IPS-15b (cell line): Measurements from ENCODE around the gene NAGPA.
A peak's percentile ranks its signal among the peaks of the same experiment; 100 is the strongest.
"Not testable (repeated sequence)": the region's sequence is repeated elsewhere in the genome, so short reads cannot be mapped to it uniquely, and the experiment has no call there.

Experiments used
- H3K27me3 ChIP-seq: one replicate; pipeline ENCODE4 v1.6.1; 2013; ENCODE audit warnings: low read length; ENCODE audit not compliant: control insufficient read depth, insufficient read depth
- H3K36me3 ChIP-seq: one replicate; pipeline ENCODE4 v1.6.1; 2013; ENCODE audit warnings: low read length; ENCODE audit not compliant: control insufficient read depth, insufficient read depth
- H3K4me1 ChIP-seq: one replicate; pipeline ENCODE4 v1.6.1; 2013; ENCODE audit warnings: mild to moderate bottlenecking, low read length; ENCODE audit not compliant: control insufficient read depth, insufficient read depth
- H3K4me3 ChIP-seq: one replicate; pipeline ENCODE4 v1.5.1; 2013; ENCODE audit warnings: low read depth, low read length
- H3K9ac ChIP-seq: one replicate; pipeline ENCODE4 v1.6.1; 2013; ENCODE audit warnings: low read depth, mild to moderate bottlenecking, low read length
- H3K9me3 ChIP-seq: one replicate; pipeline ENCODE4 v1.6.1; 2013; ENCODE audit warnings: mild to moderate bottlenecking, low read length; ENCODE audit not compliant: control insufficient read depth, insufficient read depth

The NAGPA gene, protein sequence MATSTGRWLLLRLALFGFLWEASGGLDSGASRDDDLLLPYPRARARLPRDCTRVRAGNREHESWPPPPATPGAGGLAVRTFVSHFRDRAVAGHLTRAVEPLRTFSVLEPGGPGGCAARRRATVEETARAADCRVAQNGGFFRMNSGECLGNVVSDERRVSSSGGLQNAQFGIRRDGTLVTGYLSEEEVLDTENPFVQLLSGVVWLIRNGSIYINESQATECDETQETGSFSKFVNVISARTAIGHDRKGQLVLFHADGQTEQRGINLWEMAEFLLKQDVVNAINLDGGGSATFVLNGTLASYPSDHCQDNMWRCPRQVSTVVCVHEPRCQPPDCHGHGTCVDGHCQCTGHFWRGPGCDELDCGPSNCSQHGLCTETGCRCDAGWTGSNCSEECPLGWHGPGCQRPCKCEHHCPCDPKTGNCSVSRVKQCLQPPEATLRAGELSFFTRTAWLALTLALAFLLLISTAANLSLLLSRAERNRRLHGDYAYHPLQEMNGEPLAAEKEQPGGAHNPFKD

DNA sequence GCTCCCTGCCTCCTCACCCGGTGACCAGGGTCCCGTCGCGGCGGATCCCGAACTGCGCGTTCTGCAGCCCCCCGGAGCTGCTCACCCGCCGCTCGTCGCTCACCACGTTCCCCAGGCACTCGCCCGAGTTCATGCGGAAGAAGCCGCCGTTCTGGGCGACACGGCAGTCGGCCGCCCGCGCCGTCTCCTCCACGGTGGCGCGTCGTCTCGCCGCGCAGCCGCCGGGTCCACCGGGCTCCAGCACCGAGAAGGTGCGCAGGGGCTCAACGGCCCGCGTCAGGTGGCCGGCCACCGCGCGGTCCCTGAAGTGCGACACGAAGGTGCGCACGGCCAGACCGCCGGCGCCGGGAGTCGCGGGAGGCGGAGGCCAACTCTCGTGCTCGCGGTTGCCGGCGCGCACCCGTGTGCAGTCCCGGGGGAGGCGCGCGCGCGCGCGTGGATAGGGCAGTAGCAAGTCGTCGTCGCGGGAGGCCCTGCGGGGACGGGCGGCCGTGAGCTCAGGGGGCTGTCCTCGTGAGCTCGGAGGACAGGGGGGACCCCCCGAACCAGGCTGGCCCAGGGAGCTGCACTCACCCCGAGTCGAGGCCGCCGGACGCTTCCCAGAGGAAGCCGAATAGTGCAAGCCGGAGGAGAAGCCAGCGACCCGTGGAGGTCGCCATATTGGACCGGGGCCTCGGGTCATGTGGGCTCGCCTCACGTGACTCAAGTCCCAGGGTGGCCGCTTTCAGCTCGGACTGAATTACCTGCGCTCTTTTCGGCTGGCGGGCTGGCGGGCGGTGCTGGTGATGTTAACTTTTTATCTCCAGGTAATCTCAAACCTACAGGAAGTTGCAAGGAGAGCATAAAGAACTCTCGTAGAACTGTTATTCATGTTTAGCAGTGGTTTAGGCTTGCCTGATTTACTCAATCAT is at the start of gene NAGPA:
TSS of gene NAGPA (minus strand) at position 680 of the 911 bp plus-strand sequence. CDS start at position 659, 21 bp downstream.
- H3K27me3 ChIP-seq, result peaks cover 6% of the 10 kb centered on the region
- peak within 1 kb of the TSS; percentile 47 for H3K9ac ChIP-seq
- no peaks in the 10 kb centered on the region for H3K36me3 ChIP-seq
- H3K4me1 ChIP-seq, result peaks cover 13% of the 10 kb centered on the region
- no peaks in the 10 kb centered on the region for H3K9me3 ChIP-seq
- H3K4me3 ChIP-seq, result peak within 1 kb of the TSS; percentile 76

DNA sequence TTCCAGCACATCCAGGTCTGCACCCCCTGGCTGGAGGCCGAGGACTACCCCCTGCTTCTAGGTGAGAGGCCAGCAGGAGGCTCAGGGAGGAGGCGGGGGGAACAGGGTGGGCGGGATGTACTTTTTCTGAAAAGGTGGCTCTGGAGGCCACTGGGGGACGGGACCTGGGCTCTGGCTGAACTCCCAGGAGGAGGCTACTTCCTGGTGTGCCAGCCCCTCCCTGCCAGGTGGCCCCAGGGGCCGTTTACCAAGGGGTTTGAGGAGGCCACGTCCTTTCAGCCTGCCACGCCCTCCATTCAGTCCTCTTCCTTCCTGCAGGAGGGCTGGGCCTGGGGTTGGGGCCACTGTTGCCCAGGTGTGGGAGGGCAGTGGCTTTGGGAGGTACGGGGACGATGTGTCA is 47.3 kb upstream of the NAGPA start:
- peaks cover 15% of the 10 kb centered on the region for H3K36me3 ChIP-seq
- not testable (repeated sequence) for H3K9ac ChIP-seq, H3K27me3 ChIP-seq, H3K9me3 ChIP-seq, H3K4me1 ChIP-seq, H3K4me3 ChIP-seq

DNA sequence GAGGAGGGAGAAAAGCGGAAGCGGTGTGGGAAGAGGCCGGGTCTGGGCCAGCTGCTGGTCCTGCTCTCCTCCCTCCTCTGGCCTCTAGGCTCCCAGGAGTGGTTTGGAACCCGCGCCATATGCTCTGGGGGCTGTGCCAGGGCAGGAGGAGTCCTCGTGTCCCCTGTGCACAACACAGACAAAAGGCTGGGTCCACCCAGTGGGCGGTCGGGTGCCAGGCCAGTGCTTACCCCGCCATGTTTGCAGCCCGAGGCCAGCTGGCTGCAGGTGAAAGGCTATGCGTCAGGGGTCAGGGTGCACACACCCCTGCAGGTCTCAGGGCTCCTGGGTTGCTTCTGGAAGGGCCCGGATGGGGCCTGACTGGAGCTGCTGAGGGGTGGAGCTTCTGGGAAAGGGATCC is 46.7 kb upstream of the NAGPA start:
- not testable (repeated sequence) for H3K27me3 ChIP-seq, H3K9ac ChIP-seq, H3K4me3 ChIP-seq, H3K4me1 ChIP-seq, H3K9me3 ChIP-seq
- H3K36me3 ChIP-seq, result peaks cover 20% of the 10 kb centered on the region

DNA sequence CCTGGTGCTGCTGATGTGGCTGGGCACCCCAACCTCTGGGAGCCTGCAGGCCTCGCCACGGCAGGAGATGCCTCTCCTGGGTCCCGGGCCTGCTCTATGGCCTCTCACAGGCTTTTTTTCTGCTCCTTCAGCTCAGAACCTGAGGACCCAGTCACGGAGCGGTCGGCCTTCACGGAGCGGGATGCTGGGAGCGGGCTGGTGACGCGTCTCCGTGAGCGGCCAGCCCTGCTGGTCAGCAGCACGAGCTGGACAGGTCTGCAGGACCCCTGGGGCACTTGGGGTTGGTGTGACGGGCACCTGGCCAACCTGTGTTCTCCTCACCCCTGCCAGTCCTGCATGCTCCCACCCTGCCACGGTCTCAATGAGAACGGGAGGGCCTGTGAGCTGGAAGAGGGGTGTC is 44.9 kb upstream of the NAGPA start:
- Histone ChIP-seq H3K4me3 (no peak overlapping the region), H3K36me3 (peaks cover 23% of the 10 kb centered on the region)

DNA sequence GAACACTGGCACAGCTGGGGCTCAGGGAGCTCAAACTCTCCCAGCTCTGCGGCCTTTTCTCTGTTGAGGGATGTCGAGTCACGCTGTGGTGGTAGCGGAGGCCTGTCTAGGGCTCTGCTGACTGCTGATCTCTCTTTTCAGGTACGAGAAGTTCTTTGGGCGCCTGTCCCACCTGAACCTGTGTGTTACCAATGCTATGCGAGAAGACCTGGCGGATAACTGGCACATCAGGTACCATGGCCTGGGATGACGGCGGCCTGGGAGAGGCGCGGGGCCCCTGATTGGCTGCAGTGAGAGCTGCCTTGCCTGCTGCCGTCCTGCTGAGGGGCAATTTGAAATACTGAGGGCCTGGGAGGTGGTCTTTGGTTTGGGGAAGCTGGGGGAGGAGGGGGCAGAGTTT is 43.6 kb upstream of the NAGPA start:
- H3K36me3 ChIP-seq, result peaks cover 23% of the 10 kb centered on the region
- no peak overlapping the region for H3K4me3 ChIP-seq
- H3K9ac ChIP-seq, result no peak overlapping the region
- H3K4me1 ChIP-seq, result no peaks in the 10 kb centered on the region
- H3K27me3 ChIP-seq, result no peaks in the 10 kb centered on the region
- H3K9me3 ChIP-seq, result no peaks in the 10 kb centered on the region

More for the DNA sequence above, 44.9 kb upstream of the NAGPA start:
- Histone ChIP-seq H3K9ac (no peak overlapping the region), H3K4me1 (no peaks in the 10 kb centered on the region), H3K27me3 (no peaks in the 10 kb centered on the region), H3K9me3 (no peaks in the 10 kb centered on the region)

DNA sequence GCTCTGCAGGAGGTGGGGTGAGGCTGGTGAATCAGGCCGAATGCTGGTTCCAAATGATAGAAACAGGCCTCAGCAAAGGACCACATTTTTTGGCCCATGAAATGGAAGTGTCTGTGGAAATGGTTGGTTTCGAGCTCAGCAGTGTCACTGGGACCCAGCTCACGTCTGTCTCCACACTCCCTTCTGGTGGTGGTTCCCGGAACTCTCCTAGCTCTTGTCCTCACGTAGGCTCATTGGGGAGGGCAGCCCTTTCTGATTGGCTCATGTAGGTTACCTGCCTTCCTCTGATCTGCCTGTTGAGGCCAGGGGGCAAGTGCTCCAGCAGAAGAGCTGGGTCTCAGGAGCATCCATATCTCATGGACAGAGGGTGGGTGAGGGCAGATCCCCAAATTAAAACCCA is 41.9 kb upstream of the NAGPA start:
- Histone ChIP-seq H3K4me1 (no peaks in the 10 kb centered on the region), H3K9ac (no peak overlapping the region), H3K36me3 (peaks cover 23% of the 10 kb centered on the region), H3K27me3 (no peaks in the 10 kb centered on the region), H3K9me3 (no peaks in the 10 kb centered on the region), H3K4me3 (no peak overlapping the region)

DNA sequence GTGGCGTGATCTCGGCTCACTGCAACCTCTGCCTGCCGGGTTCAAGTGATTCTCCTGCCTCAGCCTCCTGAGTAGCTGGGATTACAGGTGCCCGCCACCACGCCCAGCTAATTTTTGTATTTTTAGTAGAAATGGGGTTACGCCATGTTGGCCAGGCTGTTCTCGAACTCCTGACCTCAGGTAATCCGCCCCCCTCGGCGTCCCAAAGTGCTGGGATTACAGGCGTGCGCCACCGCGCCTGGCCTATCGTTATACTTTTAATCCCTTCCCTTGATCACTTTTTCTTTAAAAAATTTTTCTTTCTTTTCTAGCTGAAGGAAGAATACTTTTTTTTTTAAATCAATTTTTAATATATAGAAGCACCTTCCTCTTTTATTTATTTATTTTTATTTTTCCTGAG is 40.0 kb upstream of the NAGPA start:
- not testable (repeated sequence) for H3K4me3 ChIP-seq, H3K27me3 ChIP-seq, H3K4me1 ChIP-seq, H3K9ac ChIP-seq, H3K9me3 ChIP-seq
- peaks cover 23% of the 10 kb centered on the region for H3K36me3 ChIP-seq

DNA sequence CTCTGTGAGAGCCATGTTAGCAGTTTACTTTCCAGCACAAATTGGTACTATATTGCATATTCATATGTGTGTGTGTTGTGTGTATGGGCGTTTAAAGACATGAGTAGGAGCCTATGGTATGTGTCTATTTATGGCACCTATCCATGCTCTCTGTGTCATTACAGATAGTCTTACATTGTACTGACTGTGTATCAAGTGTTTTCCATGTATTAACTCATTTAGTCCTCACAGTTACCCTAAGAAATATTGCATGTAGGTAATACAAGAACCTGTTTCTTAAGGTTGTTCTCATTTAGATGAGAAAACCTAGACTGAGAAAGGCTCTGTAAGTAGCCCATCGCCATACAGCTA is 39.5 kb upstream of the NAGPA start:
- Histone ChIP-seq H3K4me1 (no peaks in the 10 kb centered on the region), H3K9ac (no peak overlapping the region), H3K36me3 (peaks cover 18% of the 10 kb centered on the region), H3K9me3 (no peaks in the 10 kb centered on the region), H3K27me3 (no peaks in the 10 kb centered on the region), H3K4me3 (no peak overlapping the region)

DNA sequence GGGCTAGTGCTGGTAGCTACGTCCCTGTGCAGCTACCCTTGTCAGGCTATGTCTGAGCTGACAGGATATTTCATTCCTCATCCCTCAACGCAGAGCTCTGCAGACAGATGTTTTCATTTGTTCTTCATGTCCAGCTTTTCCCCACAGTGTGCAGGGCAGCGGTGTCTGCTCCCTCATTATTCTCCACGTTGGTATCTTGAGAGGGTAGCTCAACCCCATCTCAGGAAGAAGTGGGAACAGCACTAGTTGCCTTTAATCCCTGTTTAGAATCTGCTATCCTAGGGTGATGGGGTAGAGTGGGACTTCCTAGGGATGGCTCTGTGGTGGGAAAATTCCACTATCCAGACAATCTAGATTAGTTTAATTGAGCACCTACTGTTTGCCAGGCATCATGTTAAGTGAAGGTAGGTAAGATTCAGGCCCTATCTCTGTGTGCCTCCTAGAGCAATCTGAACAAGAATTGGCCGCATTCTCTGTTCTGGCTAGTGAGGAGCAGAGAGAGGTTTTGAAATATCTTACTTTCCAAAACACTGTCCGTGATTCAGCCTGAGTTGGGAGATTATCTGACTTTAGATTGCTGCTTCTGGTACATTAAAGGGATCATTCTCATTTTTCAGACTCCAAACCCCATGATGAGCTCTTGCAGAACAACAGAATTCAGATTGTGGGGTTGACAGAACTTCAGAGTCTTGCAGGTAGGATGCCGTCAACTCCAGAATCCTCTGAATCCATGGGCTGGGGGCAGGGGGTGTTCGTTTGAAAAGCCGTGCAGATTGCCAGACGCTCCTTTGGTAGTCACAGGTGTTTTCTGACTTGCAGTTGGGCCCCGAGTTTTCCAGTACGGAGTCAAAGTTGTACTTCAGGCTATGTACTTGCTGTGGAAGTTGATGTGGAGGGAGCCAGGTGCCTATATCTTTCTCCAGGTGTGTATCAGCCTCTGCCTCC is 38.9 kb upstream of the NAGPA start:
- peak overlapping the region; percentile 71 for H3K9ac ChIP-seq

DNA sequence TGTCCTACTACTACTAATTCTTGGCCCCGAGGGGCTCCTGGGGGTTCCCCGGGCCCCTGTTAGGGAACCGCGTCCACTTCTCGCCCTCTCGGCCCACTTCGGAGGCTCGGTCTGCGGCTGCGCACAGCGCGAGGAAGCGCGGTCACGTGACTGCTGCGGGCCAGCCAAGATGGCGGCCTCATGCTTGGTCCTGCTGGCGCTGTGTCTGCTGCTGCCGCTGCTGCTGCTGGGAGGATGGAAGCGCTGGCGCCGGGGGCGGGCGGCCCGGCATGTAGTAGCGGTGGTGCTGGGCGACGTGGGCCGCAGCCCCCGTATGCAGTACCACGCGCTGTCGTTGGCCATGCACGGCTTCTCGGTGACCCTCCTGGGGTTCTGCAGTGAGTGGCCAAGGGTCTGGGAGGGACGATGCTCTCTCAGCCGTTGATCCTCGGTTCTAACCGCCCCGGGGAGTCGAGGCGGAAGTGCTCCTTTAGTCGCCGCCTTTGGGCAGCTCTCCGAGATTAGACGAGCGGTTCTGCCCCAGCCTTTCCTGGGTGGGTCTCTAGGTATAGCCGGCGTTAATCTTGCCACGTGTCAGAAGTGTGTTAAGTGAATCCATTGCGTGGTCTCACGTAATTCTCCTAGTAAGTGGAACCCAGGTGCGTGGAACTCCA is 38.1 kb upstream of the NAGPA start, which contains the start of gene ALG1:
TSS of gene ALG1 (plus strand) at position 163 of the 653 bp plus-strand sequence. CDS start at position 170, 7 bp downstream.
- H3K36me3 ChIP-seq, result peaks cover 11% of the 10 kb centered on the region
- H3K9me3 ChIP-seq, result no peaks in the 10 kb centered on the region
- no peaks in the 10 kb centered on the region for H3K4me1 ChIP-seq
- peak within 1 kb of the TSS; percentile 88 for H3K4me3 ChIP-seq
- no peaks in the 10 kb centered on the region for H3K27me3 ChIP-seq
- H3K9ac ChIP-seq, result peak within 1 kb of the TSS; percentile 71

More for the DNA sequence above, 38.9 kb upstream of the NAGPA start:
- H3K4me3 ChIP-seq, result peak overlapping the region; percentile 88
- H3K9me3 ChIP-seq, result no peaks in the 10 kb centered on the region
- peaks cover 15% of the 10 kb centered on the region for H3K36me3 ChIP-seq
- H3K4me1 ChIP-seq, result no peaks in the 10 kb centered on the region
- no peaks in the 10 kb centered on the region for H3K27me3 ChIP-seq

DNA sequence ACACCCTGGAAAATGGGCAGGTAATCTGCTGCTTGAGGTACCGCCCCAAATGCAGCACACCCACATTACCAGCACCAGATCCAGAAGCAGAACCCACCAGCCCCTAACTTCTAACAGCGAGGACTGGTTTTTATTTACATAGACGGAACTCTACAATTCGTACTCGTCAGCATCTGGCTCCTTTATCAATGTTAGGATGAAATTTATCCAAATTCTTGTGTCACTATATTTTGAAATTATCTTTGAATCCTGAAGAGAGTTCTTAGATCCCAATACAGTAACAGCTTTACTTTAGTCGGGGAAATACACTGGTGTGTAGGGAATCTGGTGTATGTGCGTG is 37.6 kb upstream of the NAGPA start:
- no peaks in the 10 kb centered on the region for H3K4me1 ChIP-seq
- peak overlapping the region; percentile 88 for H3K4me3 ChIP-seq
- no peak overlapping the region for H3K9ac ChIP-seq
- H3K9me3 ChIP-seq, result no peaks in the 10 kb centered on the region
- no peaks in the 10 kb centered on the region for H3K27me3 ChIP-seq
- H3K36me3 ChIP-seq, result peaks cover 11% of the 10 kb centered on the region
